Measurements from ENCODE around the gene OTX1.

- TF ChIP-seq CTCF (conservative IDR thresholded peaks at IDR 0.05; ENCODE audit: low read length) (no peak), EZH2phosphoT487 (IDR thresholded peaks at IDR 0.05; ENCODE audit: borderline replicate concordance) (no peak)
These were observed 51.3 kb downstream of the OTX1 start for GRCh38 chr2:63101954-63102353.

Measured in Loucy (cell line).